PC-9 (cell line): ENCODE results near the gene ACSL3. TPM values are rescaled to one million over a fixed set of nuclear protein-coding genes. Genes with fewer than 3 reads are reported as not detected.

Experiments
- BruUV-seq: library from RNA; stranded (reverse); fragments of 400-500 nt; replicated peaks from 2 replicates; lab custom pipeline; 2021; lab: Mats Ljungman, UMichigan
- CTCF ChIA-PET: fragments of 300-600 bp; sonication (Branson Sonifier 250); formaldehyde crosslinking; loops from one replicate; lab custom pipeline; 2022; ENCODE audit warnings: antibody characterized with exemption; lab: Charles Lee
- POLR2A ChIA-PET: fragments of 300-600 bp; sonication (Branson Sonifier 250); formaldehyde crosslinking; loops from one replicate; lab custom pipeline; 2022; ENCODE audit warnings: antibody characterized with exemption; ENCODE audit not compliant: unreplicated experiment; lab: Charles Lee
- DNase-seq, 2 experiments: peaks; one replicate each; pipeline versions ENCODE4 v3.0.0 to v3.0.0-alpha.2; 2015 to 2022; ENCODE audit warnings: mixed read lengths in 1 of 2
- H2AFZ ChIP-seq: fragments of 200-600 bp; sonication (generic); 2 replicates; pipeline ENCODE4 v1.8.1; 2017; ENCODE audit warnings: antibody characterized with exemption
- H3F3A ChIP-seq: fragments of 200-600 bp; sonication (generic); 2 replicates; pipeline ENCODE4 v1.8.1; 2017; ENCODE audit warnings: antibody characterized with exemption, mild to moderate bottlenecking, low read depth; ENCODE audit not compliant: insufficient read depth
- H3K27ac ChIP-seq: fragments of 200-600 bp; sonication (generic); 2 replicates; pipeline ENCODE4 v1.6.1; 2016; ENCODE audit warnings: mixed run types
- H3K27me3 ChIP-seq: fragments of 200-600 bp; sonication (generic); 2 replicates; pipeline ENCODE4 v1.6.1; 2016; ENCODE audit warnings: low read depth, mixed run types; ENCODE audit not compliant: insufficient read depth
- H3K36me3 ChIP-seq: fragments of 200-600 bp; sonication (generic); 2 replicates; pipeline ENCODE4 v1.6.1; 2016; ENCODE audit warnings: low read depth, mixed run types
- H3K4me1 ChIP-seq: fragments of 200-600 bp; sonication (generic); replicated peaks from 2 replicates; pipeline ENCODE4 v1.6.1; 2016; ENCODE audit warnings: mixed run types; ENCODE audit not compliant: insufficient read depth
- H3K4me2 ChIP-seq: fragments of 200-600 bp; sonication (generic); 2 replicates; pipeline ENCODE4 v1.6.1; 2017; ENCODE audit warnings: mixed run types
- H3K4me3 ChIP-seq: fragments of 200-600 bp; sonication (generic); 2 replicates; pipeline ENCODE4 v1.6.1; 2016; ENCODE audit warnings: mixed run types
- H3K79me2 ChIP-seq: fragments of 200-600 bp; sonication (generic); 2 replicates; pipeline ENCODE4 v1.6.1; 2017; ENCODE audit warnings: low read depth, mixed run types
- H3K9me2 ChIP-seq: fragments of 200-600 bp; sonication (generic); 2 replicates; pipeline ENCODE4 v1.8.1; 2017; ENCODE audit warnings: mild to moderate bottlenecking; ENCODE audit not compliant: insufficient read depth
- H3K9me3 ChIP-seq: fragments of 200-600 bp; sonication (generic); 2 replicates; pipeline ENCODE4 v1.8.1; 2016; ENCODE audit warnings: low read depth; ENCODE audit not compliant: insufficient read depth
- H4K20me1 ChIP-seq: fragments of 200-600 bp; sonication (generic); 2 replicates; pipeline ENCODE4 v1.8.1; 2017; ENCODE audit not compliant: insufficient read depth
- EZH2 ChIP-seq: fragments of 200-600 bp; sonication (generic); IDR thresholded peaks from 2 replicates; pipeline ENCODE4 v1.8.0; 2017; ENCODE audit warnings: antibody characterized with exemption, low read depth
- intact Hi-C: fragments of 100-400 bp; cut with micrococcal nuclease; formaldehyde crosslinking; loops from one replicate; pipeline ENCODE4 v1.10.0; 2022; ENCODE audit not compliant: unreplicated experiment
- total RNA-seq: library from RNA; stranded (reverse); gene quantifications from 2 replicates; pipeline ENCODE4 v1.2.3, GENCODE V29; 2021
- TF ChIP-seq, protein P1 (sequence below): fragments of 200-600 bp; sonication (generic); conservative IDR thresholded peaks from 2 replicates; pipeline ENCODE4 v1.6.1; 2017; ENCODE audit warnings: mixed run types, antibody characterized with exemption, mild to moderate bottlenecking, moderate library complexity

The ACSL3 gene
- total RNA-seq, 1 experiment from 2014 or later: 446 TPM

DNA sequence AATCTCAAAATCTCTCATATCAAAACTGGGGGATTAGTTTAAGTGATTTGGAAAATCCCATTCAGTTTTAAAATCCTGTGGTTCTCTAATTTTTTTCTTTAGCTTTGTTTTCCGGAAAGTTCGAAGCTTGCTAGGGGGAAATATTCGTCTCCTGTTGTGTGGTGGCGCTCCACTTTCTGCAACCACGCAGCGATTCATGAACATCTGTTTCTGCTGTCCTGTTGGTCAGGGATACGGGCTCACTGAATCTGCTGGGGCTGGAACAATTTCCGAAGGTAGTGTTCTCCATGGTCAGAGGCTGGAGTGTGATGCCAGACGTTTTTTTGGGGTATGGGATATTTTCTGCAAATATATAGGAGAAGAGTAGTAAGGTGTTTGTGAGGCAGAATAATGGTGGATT lies 66.1 kb downstream of the ACSL3 start:
- H3K36me3 ChIP-seq: peaks cover 89% of the 10 kb centered on the region
- H3K4me3 ChIP-seq: no peak overlapping the region
- H2AFZ ChIP-seq: no peak overlapping the region
- H3K79me2 ChIP-seq: peaks cover 31% of the 10 kb centered on the region; the same call in 1 of the 2 replicates
- TF ChIP-seq, protein P1, sequence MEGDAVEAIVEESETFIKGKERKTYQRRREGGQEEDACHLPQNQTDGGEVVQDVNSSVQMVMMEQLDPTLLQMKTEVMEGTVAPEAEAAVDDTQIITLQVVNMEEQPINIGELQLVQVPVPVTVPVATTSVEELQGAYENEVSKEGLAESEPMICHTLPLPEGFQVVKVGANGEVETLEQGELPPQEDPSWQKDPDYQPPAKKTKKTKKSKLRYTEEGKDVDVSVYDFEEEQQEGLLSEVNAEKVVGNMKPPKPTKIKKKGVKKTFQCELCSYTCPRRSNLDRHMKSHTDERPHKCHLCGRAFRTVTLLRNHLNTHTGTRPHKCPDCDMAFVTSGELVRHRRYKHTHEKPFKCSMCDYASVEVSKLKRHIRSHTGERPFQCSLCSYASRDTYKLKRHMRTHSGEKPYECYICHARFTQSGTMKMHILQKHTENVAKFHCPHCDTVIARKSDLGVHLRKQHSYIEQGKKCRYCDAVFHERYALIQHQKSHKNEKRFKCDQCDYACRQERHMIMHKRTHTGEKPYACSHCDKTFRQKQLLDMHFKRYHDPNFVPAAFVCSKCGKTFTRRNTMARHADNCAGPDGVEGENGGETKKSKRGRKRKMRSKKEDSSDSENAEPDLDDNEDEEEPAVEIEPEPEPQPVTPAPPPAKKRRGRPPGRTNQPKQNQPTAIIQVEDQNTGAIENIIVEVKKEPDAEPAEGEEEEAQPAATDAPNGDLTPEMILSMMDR: no peak
- TF ChIP-seq EZH2: no peak
- H4K20me1 ChIP-seq: peaks cover 62% of the 10 kb centered on the region; the same call in 1 of the 2 replicates
- intact Hi-C loops: no loop called here
- no peak overlapping the region for H3K4me2 ChIP-seq
- no peaks in the 10 kb centered on the region for H3K9me2 ChIP-seq
- CTCF ChIA-PET: interaction anchor here (0.7 to 1.2 kb wide), 2 partner anchors 12 to 984 kb away, joined by 4 to 5 read pairs; no protein-coding TSS in a partner anchor
- DNase-seq: no peak
- H3K9me3 ChIP-seq: no peaks in the 10 kb centered on the region
- H3K27me3 ChIP-seq: no peaks in the 10 kb centered on the region
- H3K27ac ChIP-seq: 0 out of 2 replicates have a peak overlapping the region, but pooled peaks have one; percentile 2
- POLR2A ChIA-PET: no interaction called here
- no TSS peak for BruUV-seq
- H3K4me1 ChIP-seq: no peaks in the 10 kb centered on the region
- H3F3A ChIP-seq: peaks cover 98% of the 10 kb centered on the region

- peaks cover 96% of the 10 kb centered on the region for H3F3A ChIP-seq
- 0 out of 2 replicates have a peak overlapping the region, but pooled peaks have one; percentile 11 for H3K27ac ChIP-seq
- no peak overlapping the region for H3K4me2 ChIP-seq
- peaks cover 85% of the 10 kb centered on the region for H3K36me3 ChIP-seq
- H3K79me2 ChIP-seq: peaks cover 28% of the 10 kb centered on the region; the same call in 1 of the 2 replicates
- H3K27me3 ChIP-seq: no peaks in the 10 kb centered on the region
- H4K20me1 ChIP-seq: peaks cover 57% of the 10 kb centered on the region; the same call in 1 of the 2 replicates
- TF ChIP-seq EZH2: no peak
- TF ChIP-seq, protein P1: no peak
- no peaks in the 10 kb centered on the region for H3K4me1 ChIP-seq
- ChIA-PET CTCF (interaction anchor here (1.0 kb wide), 1 partner anchor 22 kb away, joined by 3 read pairs; no protein-coding TSS in a partner anchor), POLR2A (no interaction called here)
- intact Hi-C loops: no loop called here
- H2AFZ ChIP-seq: no peak overlapping the region
- H3K9me3 ChIP-seq: no peaks in the 10 kb centered on the region
- H3K4me3 ChIP-seq: no peak overlapping the region
- no peaks in the 10 kb centered on the region for H3K9me2 ChIP-seq
- no peak for DNase-seq
- no TSS peak for BruUV-seq
These were observed 66.8 kb downstream of the ACSL3 start for GRCh38 chr2:222927600-222927999.

DNA sequence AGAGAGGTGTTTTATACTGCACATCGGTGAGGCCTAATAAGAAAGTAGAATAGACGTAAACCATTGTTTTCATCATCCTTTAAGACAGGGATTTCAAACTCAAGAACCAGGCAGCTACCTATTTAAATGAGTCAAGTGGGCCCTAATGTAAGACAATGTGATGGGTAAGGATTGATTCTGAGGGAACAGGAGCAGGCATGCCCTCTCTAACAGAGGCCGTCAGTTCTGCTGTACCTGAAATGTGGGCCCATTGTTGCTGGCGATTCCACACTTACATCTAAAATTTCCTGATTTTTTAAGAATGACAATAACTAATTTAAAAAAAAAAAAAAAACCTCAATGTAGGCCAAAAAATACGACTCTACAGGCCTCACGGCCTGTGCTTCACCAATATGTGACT lies 67.5 kb downstream of the ACSL3 start:
- peaks cover 24% of the 10 kb centered on the region; the same call in 1 of the 2 replicates for H3K79me2 ChIP-seq
- ChIA-PET CTCF (interaction anchor here (0.7 to 1.0 kb wide), 3 partner anchors 13 to 36 kb away, joined by 3 read pairs; no protein-coding TSS in a partner anchor), POLR2A (no interaction called here)
- no peaks in the 10 kb centered on the region for H3K9me3 ChIP-seq
- peaks cover 94% of the 10 kb centered on the region for H3F3A ChIP-seq
- H3K4me3 ChIP-seq: no peak overlapping the region
- peaks cover 52% of the 10 kb centered on the region; the same call in 1 of the 2 replicates for H4K20me1 ChIP-seq
- no peak overlapping the region for H2AFZ ChIP-seq
- H3K27ac ChIP-seq: peak overlapping the region; percentile 5; the same call in 1 of the 2 replicates
- H3K27me3 ChIP-seq: no peaks in the 10 kb centered on the region
- no TSS peak for BruUV-seq
- TF ChIP-seq, protein P1: no peak
- no peak for TF ChIP-seq EZH2
- no peaks in the 10 kb centered on the region for H3K4me1 ChIP-seq
- intact Hi-C loops: no loop called here
- no peaks in the 10 kb centered on the region for H3K9me2 ChIP-seq
- peaks cover 81% of the 10 kb centered on the region for H3K36me3 ChIP-seq
- H3K4me2 ChIP-seq: no peak overlapping the region
- DNase-seq: no peak
